Suppressor macrophage (primary cell): ENCODE data around the gene CREBL2.

ENCODE experiments used
- DNase-seq, 4 experiments: peaks; one replicate each; pipeline ENCODE4 v3.0.0-alpha.2; 2020 to 2022

CREBL2 gene

DNA sequence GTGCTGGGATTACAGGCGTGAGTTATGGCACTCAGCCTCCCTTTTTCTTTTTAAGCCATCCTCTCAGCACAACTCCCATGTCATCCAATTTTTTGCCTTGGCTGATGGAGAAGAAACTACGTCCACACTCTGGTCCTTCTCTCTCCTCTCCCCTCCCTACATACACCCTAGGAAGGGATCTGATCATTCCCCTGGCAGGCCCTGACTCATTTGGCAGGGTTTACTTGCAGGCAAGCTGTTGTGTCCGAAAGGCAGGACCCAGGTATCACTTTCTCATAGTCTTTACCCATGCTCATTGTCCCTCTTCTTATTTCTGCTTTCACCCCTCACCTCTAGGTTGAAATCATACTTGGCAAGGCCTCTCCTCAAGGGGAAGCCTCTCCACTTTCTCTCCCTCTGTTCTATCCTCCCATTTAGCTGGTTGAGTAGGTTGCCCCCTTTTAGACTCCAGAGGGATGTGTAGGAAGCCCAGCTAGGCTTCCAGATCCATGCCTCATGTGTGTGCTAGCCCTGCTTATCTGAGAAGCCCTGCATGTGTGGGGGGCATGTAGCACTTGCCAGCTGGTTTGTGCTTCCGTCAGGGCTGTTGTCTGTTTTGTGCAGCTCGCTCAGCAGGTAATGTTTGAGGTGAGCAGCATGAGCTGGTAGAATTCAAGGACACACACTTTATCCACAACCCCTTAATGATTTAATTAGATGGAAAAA is 69.5 kb downstream of the CREBL2 start:
- no peak for DNase-seq

GRCh38 chr12:12682284-12682683 is 70.6 kb downstream of the CREBL2 start:
- no peak for DNase-seq

GRCh38 chr12:12683136-12683697 is 71.5 kb downstream of the CREBL2 start:
- DNase-seq, result no peak

DNA sequence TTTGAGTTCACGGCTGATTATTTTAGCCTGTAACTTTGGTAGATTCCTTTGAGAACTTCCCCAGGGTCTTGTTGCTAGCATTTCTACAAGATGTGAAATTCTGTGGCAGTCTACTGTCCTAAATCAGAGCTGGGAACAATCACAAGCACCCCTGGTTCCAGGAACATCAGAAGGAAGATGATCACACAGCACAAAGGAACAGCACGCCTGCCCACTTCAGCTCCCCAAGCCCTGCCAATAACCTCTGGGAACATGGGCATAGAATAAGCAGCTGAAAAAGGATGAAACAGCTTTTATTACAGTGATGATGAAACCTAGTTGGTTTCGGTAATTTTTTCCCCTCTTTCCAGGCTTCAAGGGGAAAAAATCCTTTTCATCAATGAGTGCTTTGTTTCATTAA is 72.0 kb downstream of the CREBL2 start:
- no peak for DNase-seq

GRCh38 chr12:12684375-12685106 is 72.9 kb downstream of the CREBL2 start:
- DNase-seq, result peak in 3 of 4 experiments; percentile 40 to 51 (median 48)

DNA sequence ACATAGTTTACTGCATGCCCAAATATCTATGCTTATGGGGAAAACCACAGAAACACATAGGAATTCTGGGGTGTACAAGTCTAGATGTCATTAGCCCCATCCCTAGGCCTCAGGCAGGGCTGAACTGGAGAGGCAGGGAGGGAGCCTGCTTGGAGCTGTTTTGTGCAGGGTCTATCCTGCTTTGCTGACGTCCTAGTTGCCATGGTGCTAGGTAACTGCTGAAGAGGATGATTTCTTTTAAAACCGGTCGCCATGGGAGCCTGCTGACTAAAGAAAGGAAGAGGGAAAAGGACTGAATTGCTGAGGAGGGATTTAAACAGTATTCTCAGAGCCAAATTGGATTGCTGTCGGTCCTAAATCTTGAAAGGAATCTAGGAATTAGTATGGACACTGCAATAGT is 73.6 kb downstream of the CREBL2 start:
- no peak for DNase-seq

DNA sequence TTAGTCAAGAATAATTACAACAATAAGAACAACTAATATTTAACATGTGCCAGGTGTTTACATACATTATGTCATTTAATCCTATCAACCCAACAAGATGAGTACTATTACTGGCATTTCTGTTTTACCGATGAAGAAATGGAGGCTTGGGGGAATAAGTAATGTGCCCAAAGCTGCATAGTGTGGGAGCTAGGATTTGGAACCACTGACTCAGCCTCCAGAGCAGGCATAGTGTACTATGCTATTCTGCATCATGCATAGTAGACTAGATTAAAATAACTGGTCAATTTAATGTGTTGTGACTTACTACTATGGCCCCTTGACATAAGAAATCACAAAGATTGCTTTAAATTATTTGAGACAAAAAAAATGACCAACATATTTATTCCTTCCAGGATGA is 74.8 kb downstream of the CREBL2 start:
- no peak for DNase-seq

DNA sequence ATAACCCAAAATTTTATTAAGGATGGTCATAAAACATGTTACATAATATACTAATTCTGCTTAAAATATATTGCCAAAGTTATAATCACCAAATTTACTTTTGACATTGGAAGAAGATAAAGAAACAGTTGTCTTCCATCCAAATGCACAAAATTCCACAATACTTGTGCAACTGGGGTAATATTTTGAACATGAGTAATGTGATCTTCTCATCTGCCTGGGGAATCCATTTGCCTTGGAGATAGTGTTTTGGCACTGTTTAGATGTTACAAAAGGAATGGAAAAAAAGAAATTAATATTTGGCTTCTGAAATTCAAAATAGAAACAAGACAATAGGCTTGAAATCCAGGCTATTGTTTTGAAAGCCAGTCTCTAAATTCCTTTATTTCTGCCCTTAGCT is 75.2 kb downstream of the CREBL2 start:
- no peak for DNase-seq

DNA sequence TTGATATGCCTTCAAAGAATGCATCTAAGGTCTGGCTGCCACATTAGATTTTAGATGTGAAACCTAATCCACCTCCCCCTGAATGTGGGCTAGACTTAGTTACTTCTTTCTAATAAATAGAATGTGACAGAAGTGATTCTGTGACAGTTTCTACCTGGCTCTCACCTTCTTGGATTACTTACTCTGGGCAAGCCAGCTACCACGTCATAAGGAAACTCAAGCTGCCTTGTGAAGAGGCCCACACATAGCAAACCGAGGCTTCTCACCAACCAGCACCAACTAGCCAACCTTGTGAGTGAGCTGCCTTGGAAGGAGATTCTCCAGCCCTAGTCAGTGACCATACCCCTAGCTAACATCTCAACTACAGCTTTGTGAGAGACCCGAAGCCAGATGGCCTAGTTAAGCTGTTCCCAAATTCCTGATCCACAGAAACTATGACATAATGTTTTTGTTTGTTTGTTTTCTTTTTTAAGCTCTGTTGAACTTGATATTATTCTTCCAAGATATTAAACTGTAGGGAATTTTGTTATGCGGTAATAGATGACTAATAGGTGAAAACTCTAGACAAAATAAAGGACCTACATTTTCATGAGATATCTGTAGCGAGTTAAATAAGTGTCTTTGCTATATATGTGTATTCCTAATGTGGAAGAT is 78.1 kb downstream of the CREBL2 start:
- DNase-seq, result no peak

DNA sequence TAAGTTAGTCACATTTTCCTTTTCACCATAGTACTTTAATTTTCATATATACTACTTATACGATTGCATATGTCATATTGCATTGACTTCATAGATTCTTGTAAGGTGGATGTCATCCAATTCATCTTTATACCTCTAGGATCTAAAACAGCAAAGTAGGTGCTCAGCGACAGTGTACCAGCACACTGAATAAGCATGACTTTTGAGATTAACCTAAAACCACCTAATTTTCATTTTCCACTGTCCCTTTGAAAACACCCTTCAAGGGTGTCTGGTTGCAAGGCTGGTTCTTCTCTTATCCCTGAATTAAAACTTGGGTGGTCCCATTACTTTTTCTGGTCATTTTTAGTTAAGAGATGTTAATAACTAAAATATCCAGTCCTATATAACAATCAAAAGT is 79.9 kb downstream of the CREBL2 start:
- DNase-seq, result no peak

DNA sequence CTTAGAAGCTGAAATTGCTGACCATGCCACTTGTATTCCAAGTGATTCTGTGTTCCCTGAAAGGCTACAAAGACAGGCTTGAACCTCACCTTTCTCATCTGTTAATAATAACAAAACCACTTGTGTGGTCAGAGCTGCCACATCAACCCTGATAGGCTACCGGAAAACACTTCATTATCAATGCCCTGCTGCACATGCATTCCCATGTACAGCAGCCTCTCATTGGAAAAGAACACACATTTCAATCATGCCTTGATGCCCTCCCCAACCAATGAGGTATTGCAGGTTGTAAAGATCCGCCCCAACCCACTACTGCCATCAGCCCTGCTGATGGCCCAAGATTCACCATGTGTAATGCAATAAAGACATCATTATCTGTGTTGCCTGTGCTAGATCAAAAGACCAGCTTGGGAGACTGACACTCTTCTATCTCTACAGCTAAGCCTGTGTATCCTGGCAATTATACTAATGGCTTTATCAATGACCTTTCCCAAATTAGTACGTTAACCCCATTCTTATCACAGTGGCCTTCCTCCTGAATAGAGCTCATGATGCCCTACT is 81.5 kb downstream of the CREBL2 start:
- no peak for DNase-seq
